ENCODE measurements around the gene MS4A8. TPM values are rescaled to one million over a fixed set of nuclear protein-coding genes. Genes with fewer than 3 reads are reported as not detected.

Gene MS4A8
- total and polyA plus RNA-seq, 2 of the 13 experiments (the other 11 are each of a cell fraction or from before 2014, with no cell fraction given) = not detected

GRCh38 chr11:60691661-60692060 is 7.8 kb upstream of the MS4A8 start:
- intact Hi-C loops (cut with micrococcal nuclease; ENCODE audit: unreplicated experiment) = no loop called here
- no peaks in the 10 kb centered on the region for H3K36me3 ChIP-seq (replicated peaks in 1 of 2; ENCODE audit: control insufficient read depth in 1 of 2, insufficient read depth in 2 of 2, low read length in 2 of 2)
- no peaks in the 10 kb centered on the region for H3K79me2 ChIP-seq (ENCODE audit: insufficient read depth, low read length)
- H3K4me3 ChIP-seq (replicated peaks in 1 of 3; ENCODE audit: insufficient read depth in 1 of 3, low read depth in 2 of 3, low read length in 3 of 3) = no peak overlapping the region
- CTCF ChIA-PET (ENCODE audit: low intra/inter-chr PET ratio, low total read pairs) = no interaction called here
- no peak overlapping the region for H2AFZ ChIP-seq (ENCODE audit: low read length)
- BruUV-seq (replicated peaks) = no TSS peak
- in situ Hi-C loops (cut with HindIII; ENCODE audit: extremely low pct_ligation_motif_present, low pct_unique_long_range_greater_than_20kb) = no loop called here
- POLR2A ChIA-PET = no interaction called here
- H3K9me3 ChIP-seq (ENCODE audit: low read length) = no peaks in the 10 kb centered on the region
- no peak for DNase-seq (ENCODE audit: low spot score)
- TF ChIP-seq ZNF362 (CRISPR knock-in tag; IDR thresholded peaks at IDR 0.05; ENCODE audit: borderline replicate concordance) (no peak), SALL1 (CRISPR knock-in tag; IDR thresholded peaks at IDR 0.05) (no peak), ZNF883 (CRISPR knock-in tag; IDR thresholded peaks at IDR 0.05; ENCODE audit: not compliant biosample characterization) (no peak), ZBTB39 (CRISPR knock-in tag; IDR thresholded peaks at IDR 0.05) (no peak), PPARG (CRISPR knock-in tag; conservative IDR thresholded peaks at IDR 0.05) (no peak)
- no peak for ATAC-seq
- WGBS (ENCODE audit: low lambda C conversion rate) = 0% methylated on average over 1 of the region's 5 CpGs
- H3K27ac ChIP-seq (ENCODE audit: extremely low read length, insufficient read depth, low read length) = no peak overlapping the region
- no peak overlapping the region for H3K9ac ChIP-seq (ENCODE audit: insufficient read depth, low read depth, low read length)
- H3K27me3 ChIP-seq (ENCODE audit: control insufficient read depth in 1 of 2, insufficient read depth in 2 of 2, low read length in 2 of 2) = peaks cover 0 to 7% of the 10 kb centered on the region in 2 experiments; a peak in 1 of 5 replicates
- H3K4me2 ChIP-seq (ENCODE audit: low read depth, low read length) = no peak overlapping the region
- no peak for FAIRE-seq
- H3K4me1 ChIP-seq (ENCODE audit: insufficient read depth, low read length) = no peaks in the 10 kb centered on the region
- no peaks in the 10 kb centered on the region for H4K20me1 ChIP-seq (ENCODE audit: insufficient read depth, low read length)

- Histone ChIP-seq H3K9ac (ENCODE audit: insufficient read depth, low read depth, low read length) (no peak overlapping the region), H3K36me3 (replicated peaks in 1 of 2; ENCODE audit: control insufficient read depth in 1 of 2, insufficient read depth in 2 of 2, low read length in 2 of 2) (no peaks in the 10 kb centered on the region), H3K4me3 (replicated peaks in 1 of 3; ENCODE audit: insufficient read depth in 1 of 3, low read depth in 2 of 3, low read length in 3 of 3) (no peak overlapping the region), H2AFZ (ENCODE audit: low read length) (no peak overlapping the region), H3K79me2 (ENCODE audit: insufficient read depth, low read length) (no peaks in the 10 kb centered on the region), H3K4me2 (ENCODE audit: low read depth, low read length) (no peak overlapping the region), H3K27me3 (ENCODE audit: control insufficient read depth in 1 of 2, insufficient read depth in 2 of 2, low read length in 2 of 2) (no peaks in the 10 kb centered on the region), H3K27ac (ENCODE audit: extremely low read length, insufficient read depth, low read length) (no peak overlapping the region), H3K4me1 (ENCODE audit: insufficient read depth, low read length) (no peaks in the 10 kb centered on the region), H3K9me3 (ENCODE audit: low read length) (no peaks in the 10 kb centered on the region), H4K20me1 (ENCODE audit: insufficient read depth, low read length) (no peaks in the 10 kb centered on the region)
- POLR2A ChIA-PET = no interaction called here
- DNase-seq (ENCODE audit: low spot score) (no peak), ATAC-seq (no peak), FAIRE-seq (no peak)
- 66% methylated on average over 5 of the region's 5 CpGs for WGBS (ENCODE audit: low lambda C conversion rate)
- CTCF ChIA-PET (ENCODE audit: low intra/inter-chr PET ratio, low total read pairs) = no interaction called here
- intact Hi-C loops (cut with micrococcal nuclease; ENCODE audit: unreplicated experiment) (no loop called here), in situ Hi-C loops (cut with HindIII; ENCODE audit: extremely low pct_ligation_motif_present, low pct_unique_long_range_greater_than_20kb) (no loop called here)
- no TSS peak for BruUV-seq (replicated peaks)
- no peak for TF ChIP-seq PBX2 (CRISPR knock-in tag; IDR thresholded peaks at IDR 0.05)
- TF ChIP-seq ZNF740 (CRISPR knock-in tag; IDR thresholded peaks at IDR 0.05) = no peak
- no peak for TF ChIP-seq HOXD1 (CRISPR knock-in tag; IDR thresholded peaks at IDR 0.05)
- no peak for TF ChIP-seq ZNF484 (CRISPR knock-in tag; IDR thresholded peaks at IDR 0.05; ENCODE audit: borderline replicate concordance, low read depth)
- TF ChIP-seq SIX1 (CRISPR knock-in tag; IDR thresholded peaks at IDR 0.05; ENCODE audit: borderline replicate concordance) = no peak
- no peak for TF ChIP-seq KAT7 (CRISPR knock-in tag; IDR thresholded peaks at IDR 0.05; ENCODE audit: borderline replicate concordance)
- no peak for TF ChIP-seq ZNF260 (CRISPR knock-in tag; IDR thresholded peaks at IDR 0.05; ENCODE audit: borderline replicate concordance, low read depth)
- TF ChIP-seq ZC3H4 (CRISPR knock-in tag; IDR thresholded peaks at IDR 0.05; ENCODE audit: borderline replicate concordance) = no peak
- no peak for TF ChIP-seq PCBP1 (IDR thresholded peaks at IDR 0.05; ENCODE audit: borderline replicate concordance, low read depth, low read length)
- TF ChIP-seq KLF6 (CRISPR knock-in tag; IDR thresholded peaks at IDR 0.05) = no peak
- TF ChIP-seq ZNF747 (CRISPR knock-in tag; IDR thresholded peaks at IDR 0.05; ENCODE audit: borderline replicate concordance) = no peak
Observed at GRCh38 chr11:60699936-60700335, 524 bp downstream of the MS4A8 start.
